ENCODE results near the gene WDR55. TPM values are rescaled to one million over a fixed set of nuclear protein-coding genes. Genes with fewer than 3 reads are reported as not detected.

The WDR55 gene
- total and polyA plus RNA-seq, 2 of the 4 experiments (the other 2 are of a cell fraction) = 19.0 to 20.4 TPM

DNA sequence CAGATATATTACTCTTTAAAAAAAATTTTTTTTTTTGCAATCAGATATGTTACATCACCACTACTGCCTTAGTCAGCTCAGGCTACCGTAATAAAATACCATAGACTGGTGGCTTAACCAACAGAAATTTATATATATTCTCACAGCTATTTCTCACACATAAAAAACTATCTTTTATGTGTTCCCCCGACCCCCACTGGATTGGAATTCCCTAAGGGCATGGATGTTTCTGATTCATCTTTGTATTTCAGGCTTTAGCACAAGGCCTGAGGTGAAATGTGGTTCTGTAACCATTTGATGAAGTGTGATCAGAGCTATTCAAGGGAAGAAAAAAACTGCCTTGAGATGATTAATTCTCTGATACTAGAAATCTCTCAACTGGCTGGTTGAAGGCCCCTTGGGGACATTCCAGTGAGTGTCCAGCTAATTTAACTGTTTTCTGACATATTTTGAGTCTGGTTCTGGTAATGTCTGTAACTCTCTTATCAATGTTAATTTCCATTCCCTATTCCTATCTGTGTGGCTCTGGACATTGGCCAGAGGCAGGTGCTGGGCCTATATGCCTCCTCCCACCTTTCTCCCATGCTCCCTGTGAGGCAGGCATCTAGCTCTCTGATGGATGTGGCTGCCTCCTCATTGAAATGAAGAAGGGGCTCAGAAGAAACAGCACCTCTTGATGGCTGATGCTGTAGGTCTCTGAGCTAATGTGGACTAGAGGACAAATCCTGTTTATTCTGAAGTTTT, 34.2 kb upstream of the WDR55 start:
- Histone ChIP-seq H2BK20ac (ENCODE audit: low read depth, low read length) (no peak overlapping the region), H3K9me3 (ENCODE audit: control insufficient read depth, insufficient read depth, low read length) (no peaks in the 10 kb centered on the region; the same call in 1 of the 2 replicates), H3K4me1 (ENCODE audit: control insufficient read depth, insufficient read depth, low read length) (peaks cover 5% of the 10 kb centered on the region; the same call in 1 of the 2 replicates), H3K9me1 (ENCODE audit: insufficient read depth, low read length) (no peaks in the 10 kb centered on the region), H3K23ac (ENCODE audit: low read depth, low read length) (no peak overlapping the region), H3K4me3 (ENCODE audit: insufficient read depth, low read depth, low read length) (no peak overlapping the region), H4K20me1 (ENCODE audit: insufficient read depth, low read length) (no peaks in the 10 kb centered on the region), H4K8ac (ENCODE audit: low read depth in 2 of 2, low read length in 2 of 2) (no peak overlapping the region), H2BK15ac (ENCODE audit: low read depth, low read length) (no peak overlapping the region), H2AK5ac (ENCODE audit: low read depth, low read length) (no peak overlapping the region), H3K4me2 (ENCODE audit: low read depth, low read length) (no peak overlapping the region), H3K18ac (ENCODE audit: low read depth, low read length) (no peak overlapping the region), H2AFZ (replicated peaks; ENCODE audit: low read length, poor library complexity) (no peak overlapping the region), H2BK5ac (ENCODE audit: low read depth, low read length, poor library complexity, severe bottlenecking) (no peak overlapping the region), H3K27ac (ENCODE audit: insufficient read depth, low read length) (no peak overlapping the region), H3K56ac (ENCODE audit: extremely low read depth, insufficient read depth, low read length) (no peak overlapping the region), H4K5ac (ENCODE audit: low read depth, low read length) (no peak overlapping the region), H3K9ac (ENCODE audit: low read depth, low read length) (no peak overlapping the region), H2BK120ac (ENCODE audit: low read depth, low read length) (no peak overlapping the region), H3K79me1 (ENCODE audit: low read depth in 1 of 2, low read length in 2 of 2) (no peaks in the 10 kb centered on the region), H4K91ac (ENCODE audit: insufficient read depth, low read depth, low read length) (no peak overlapping the region), H3K14ac (replicated peaks; ENCODE audit: low read depth, low read length) (no peak overlapping the region), H3K36me3 (ENCODE audit: control insufficient read depth, insufficient read depth, low read length) (no peaks in the 10 kb centered on the region), H2AK9ac (replicated peaks; ENCODE audit: low read depth, low read length, poor library complexity) (no peak overlapping the region), H3K27me3 (ENCODE audit: control insufficient read depth, insufficient read depth, low read length) (peaks cover 16% of the 10 kb centered on the region), H3K4ac (ENCODE audit: low read depth, low read length) (no peak overlapping the region)
- ATAC-seq (ENCODE audit: low read depth) (no peak), DNase-seq (no peak)
- dilution Hi-C loops (cut with HindIII; ENCODE audit: low sequenced_read_pairs, unreplicated experiment) (no loop called here), in situ Hi-C loops (cut with MboI; ENCODE audit: low sequenced_read_pairs) (no loop called here), intact Hi-C loops (cut with micrococcal nuclease) (loop anchor here (10.0 kb wide), 1 partner anchor 386 kb away; no protein-coding TSS in a partner anchor)
- ChIA-PET CTCF (no interaction called here), POLR2A (ENCODE audit: unreplicated experiment) (no interaction called here)
- no TSS peak for BruUV-seq (replicated peaks)
- TF ChIP-seq MAFK (IDR thresholded peaks at IDR 0.05; ENCODE audit: low read depth, low read length) = no peak
- TF ChIP-seq NFE2L2 (IDR thresholded peaks at IDR 0.05; ENCODE audit: low read depth, low read length) = no peak
- TF ChIP-seq FOS (IDR thresholded peaks at IDR 0.05; ENCODE audit: low read depth, low read length) = no peak
- TF ChIP-seq RFX5 (IDR thresholded peaks at IDR 0.05; ENCODE audit: low read depth, low read length) = no peak
- no peak for TF ChIP-seq USF2 (IDR thresholded peaks at IDR 0.05; ENCODE audit: low read depth, low read length)
- no peak for TF ChIP-seq MAZ (IDR thresholded peaks at IDR 0.05; ENCODE audit: borderline replicate concordance, low read depth, low read length)
- no peak for TF ChIP-seq CEBPB (IDR thresholded peaks at IDR 0.05; ENCODE audit: low read depth, low read length)
- TF ChIP-seq RAD21 (IDR thresholded peaks at IDR 0.05; ENCODE audit: low read length) = no peak
- no peak for TF ChIP-seq RCOR1 (IDR thresholded peaks at IDR 0.05; ENCODE audit: insufficient replicate concordance, low read length)
- TF ChIP-seq MXI1 (IDR thresholded peaks at IDR 0.05; ENCODE audit: borderline replicate concordance, low read depth, low read length) = no peak
- no peak for TF ChIP-seq BHLHE40 (IDR thresholded peaks at IDR 0.05; ENCODE audit: low read depth, low read length)
- TF ChIP-seq SMC3 (IDR thresholded peaks at IDR 0.05; ENCODE audit: low read depth, low read length) = no peak
- no peak for TF ChIP-seq ELK1 (IDR thresholded peaks at IDR 0.05; ENCODE audit: borderline replicate concordance, low read depth, low read length)
- no peak for TF ChIP-seq CHD1 (IDR thresholded peaks at IDR 0.05; ENCODE audit: low read depth, low read length)
- no peak for TF ChIP-seq CTCF (conservative IDR thresholded peaks at IDR 0.05; ENCODE audit: low read depth, low read length)
- TF ChIP-seq POLR2A (IDR thresholded peaks at IDR 0.05; ENCODE audit: low read depth, low read length) = no peak
- no CpG with 5 or more reads among the region's 2 CpGs for WGBS, 2 experiments (ENCODE audit: extremely low coverage in 2 of 2, insufficient read length in 1 of 2)
